DMS114 treated with DMSO at 0.1 percent for 48 hours (cell line): Measurements from ENCODE around the gene LAMA5.

Source experiments
- DNase-seq: peaks from one replicate; lab custom pipeline; 2025; ENCODE audit not compliant: unreplicated experiment; lab: John Stamatoyannopoulos, UW

The LAMA5 gene

DNA sequence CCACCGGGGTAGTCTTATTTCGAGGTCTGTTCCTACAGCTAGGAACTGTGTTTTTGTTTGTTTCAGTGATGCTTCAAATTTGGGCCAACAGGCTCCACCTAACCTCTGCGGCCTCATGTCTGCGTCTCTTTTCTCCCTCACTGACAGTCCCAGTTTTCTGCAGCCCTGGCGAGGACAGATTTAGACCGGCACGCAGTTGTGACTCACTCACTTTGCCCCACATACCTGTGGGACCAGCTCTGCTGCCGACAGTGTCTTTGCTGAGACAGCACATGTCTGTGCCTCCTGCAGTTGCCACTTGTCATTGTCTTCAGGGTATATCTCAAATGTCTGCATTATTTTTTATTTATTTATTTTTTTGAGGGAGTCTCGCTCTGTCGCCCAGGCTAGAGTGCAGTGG is 99.6 kb downstream of the LAMA5 start:
- no peak for DNase-seq

- DNase-seq, result no peak
Observed at GRCh38 chr20:62266851-62267250, 100.3 kb downstream of the LAMA5 start.

DNA sequence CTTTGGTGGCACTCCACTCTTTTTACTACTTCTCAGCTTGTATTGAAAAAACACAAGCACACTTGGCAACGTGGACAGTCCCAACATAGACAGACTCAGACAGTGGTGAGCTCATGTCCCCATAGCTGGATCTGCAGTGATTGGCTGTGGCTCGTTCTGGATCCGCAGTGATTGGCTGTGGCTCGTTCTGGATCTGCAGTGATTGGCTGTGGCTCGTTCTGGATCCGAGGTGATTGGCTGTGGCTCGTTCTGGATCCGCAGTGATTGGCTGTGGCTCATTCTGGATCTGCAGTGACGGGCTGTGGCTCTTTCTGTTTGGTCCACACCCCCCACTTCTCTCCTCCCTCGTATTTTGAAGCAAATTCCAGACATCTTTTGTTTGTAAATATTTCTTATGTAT is 100.8 kb downstream of the LAMA5 start:
- no peak for DNase-seq

DNA sequence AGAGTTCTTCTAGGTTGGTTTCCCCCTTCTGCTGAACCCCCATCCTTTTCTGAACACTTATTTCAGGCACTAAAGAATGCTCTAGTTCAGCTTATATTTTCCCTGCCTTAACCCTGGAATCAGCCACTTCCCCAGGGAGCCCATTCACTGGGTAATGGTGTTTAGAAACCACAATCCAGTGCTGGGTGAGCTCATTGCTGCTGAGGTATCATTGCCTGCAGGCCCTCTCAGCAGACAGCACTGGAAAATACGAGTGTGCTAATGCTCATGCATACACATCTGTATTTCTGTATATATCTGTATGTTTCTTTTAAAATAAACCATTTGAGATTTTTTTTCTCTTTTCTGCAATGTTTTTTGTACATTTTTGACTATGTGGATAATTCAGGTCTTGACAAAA is 101.7 kb downstream of the LAMA5 start:
- DNase-seq, result no peak

DNA sequence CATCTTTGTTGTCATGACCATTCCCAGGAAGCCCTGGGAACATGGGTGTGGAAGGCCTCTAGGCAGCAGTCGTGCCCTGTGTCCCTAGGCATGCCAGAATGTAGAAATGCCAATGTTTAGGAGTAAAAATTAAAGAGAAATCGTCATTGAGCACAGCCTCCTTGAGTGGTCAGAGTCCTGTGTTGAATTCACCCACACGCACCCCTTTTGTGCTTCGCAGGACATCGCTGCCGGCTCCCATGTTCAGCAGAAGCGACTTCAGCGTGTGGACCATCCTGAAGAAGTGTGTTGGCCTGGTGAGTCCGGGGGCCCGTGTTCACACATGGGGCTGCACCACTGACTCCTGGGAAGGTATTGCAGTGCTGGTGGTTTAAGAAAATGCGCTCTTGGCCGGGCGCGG is 103.7 kb downstream of the LAMA5 start:
- DNase-seq, result no peak

- DNase-seq, result no peak
Observed at GRCh38 chr20:62262064-62262463, 105.0 kb downstream of the LAMA5 start.

DNA sequence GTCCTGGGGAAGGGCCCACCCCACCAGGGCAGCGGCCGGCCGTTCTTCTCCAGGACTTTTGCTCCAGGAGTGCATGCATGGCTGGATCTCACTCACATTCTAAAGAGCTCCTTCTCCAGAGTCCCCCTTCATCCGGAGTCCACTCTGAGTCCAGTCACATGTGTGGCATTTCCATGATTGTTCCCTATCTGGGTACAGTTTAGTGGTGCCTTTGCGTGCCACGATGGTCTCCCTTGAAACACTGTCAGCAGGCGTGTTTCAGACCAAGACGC is 107.9 kb downstream of the LAMA5 start:
- DNase-seq, result no peak
